ENCODE measurements around the gene CHN2.

CHN2 gene

DNA sequence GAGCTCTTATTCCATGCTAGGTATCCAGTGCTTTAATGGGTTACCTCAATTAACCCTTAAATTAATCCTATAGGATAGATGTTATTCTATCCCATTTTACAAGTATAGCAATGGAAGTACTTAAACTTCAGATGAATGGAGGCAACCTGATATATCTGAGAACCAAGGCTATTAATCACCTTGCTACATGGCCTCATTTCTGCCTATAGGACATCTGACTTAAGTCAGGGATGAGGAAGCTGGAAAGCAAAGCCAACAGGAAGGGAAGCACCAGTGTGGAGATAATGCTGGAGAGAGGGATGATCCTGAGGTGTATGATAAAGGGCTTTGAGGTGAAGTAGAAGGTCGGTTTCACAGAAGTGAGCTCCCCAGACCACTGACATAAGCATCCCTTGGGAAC, 132.3 kb downstream of the CHN2 start:
- H3K4me3 ChIP-seq (ENCODE audit: low read depth, low read length): no peak overlapping the region
- TF ChIP-seq, protein P1, sequence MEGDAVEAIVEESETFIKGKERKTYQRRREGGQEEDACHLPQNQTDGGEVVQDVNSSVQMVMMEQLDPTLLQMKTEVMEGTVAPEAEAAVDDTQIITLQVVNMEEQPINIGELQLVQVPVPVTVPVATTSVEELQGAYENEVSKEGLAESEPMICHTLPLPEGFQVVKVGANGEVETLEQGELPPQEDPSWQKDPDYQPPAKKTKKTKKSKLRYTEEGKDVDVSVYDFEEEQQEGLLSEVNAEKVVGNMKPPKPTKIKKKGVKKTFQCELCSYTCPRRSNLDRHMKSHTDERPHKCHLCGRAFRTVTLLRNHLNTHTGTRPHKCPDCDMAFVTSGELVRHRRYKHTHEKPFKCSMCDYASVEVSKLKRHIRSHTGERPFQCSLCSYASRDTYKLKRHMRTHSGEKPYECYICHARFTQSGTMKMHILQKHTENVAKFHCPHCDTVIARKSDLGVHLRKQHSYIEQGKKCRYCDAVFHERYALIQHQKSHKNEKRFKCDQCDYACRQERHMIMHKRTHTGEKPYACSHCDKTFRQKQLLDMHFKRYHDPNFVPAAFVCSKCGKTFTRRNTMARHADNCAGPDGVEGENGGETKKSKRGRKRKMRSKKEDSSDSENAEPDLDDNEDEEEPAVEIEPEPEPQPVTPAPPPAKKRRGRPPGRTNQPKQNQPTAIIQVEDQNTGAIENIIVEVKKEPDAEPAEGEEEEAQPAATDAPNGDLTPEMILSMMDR (IDR thresholded peaks at IDR 0.05; ENCODE audit: borderline replicate concordance, insufficient read depth, low read depth, low read length): no peak

DNA sequence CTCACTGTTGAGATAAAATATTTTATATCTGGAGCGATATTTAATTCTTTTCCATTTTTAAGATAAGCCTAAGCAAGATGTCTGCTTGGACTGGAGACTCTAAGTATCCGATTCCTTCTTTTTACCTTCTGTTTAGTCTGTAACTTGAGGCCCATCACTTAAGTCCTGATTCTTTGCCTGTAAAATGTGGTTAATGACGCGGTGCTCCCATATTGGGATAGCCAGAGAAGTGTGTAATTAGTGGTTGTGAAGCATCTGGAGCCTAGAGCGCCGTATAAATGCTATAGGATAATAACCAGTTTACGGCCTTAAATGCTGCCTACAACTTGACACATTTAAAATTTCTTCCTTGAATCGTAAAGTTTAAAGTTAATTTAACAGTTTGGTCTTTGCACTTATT, 132.9 kb downstream of the CHN2 start:
- no peak overlapping the region for H3K4me3 ChIP-seq (ENCODE audit: low read depth, low read length)
- TF ChIP-seq, protein P1 (IDR thresholded peaks at IDR 0.05; ENCODE audit: borderline replicate concordance, insufficient read depth, low read depth, low read length): no peak

DNA sequence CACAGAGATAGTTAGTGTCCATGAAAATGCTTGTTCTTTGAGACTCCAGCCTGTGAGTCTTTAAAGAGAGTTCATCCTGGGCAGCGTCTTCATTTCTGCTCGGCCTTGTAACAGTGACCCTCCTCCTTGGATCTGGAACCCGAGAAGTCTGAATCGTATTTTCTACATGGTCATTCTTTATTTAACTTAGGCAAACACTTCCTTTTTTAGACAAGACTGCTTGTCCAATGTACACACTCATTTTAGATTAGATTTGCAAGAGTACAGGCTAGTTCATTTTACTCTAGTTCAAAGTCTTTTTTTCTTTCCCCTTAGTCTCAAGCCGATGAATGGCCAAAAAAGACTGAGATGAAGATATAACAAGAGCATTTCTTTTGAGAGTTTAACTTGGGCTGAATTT, 133.5 kb downstream of the CHN2 start:
- H3K4me3 ChIP-seq (ENCODE audit: low read depth, low read length): no peak overlapping the region
- TF ChIP-seq, protein P1 (IDR thresholded peaks at IDR 0.05; ENCODE audit: borderline replicate concordance, insufficient read depth, low read depth, low read length): no peak

DNA sequence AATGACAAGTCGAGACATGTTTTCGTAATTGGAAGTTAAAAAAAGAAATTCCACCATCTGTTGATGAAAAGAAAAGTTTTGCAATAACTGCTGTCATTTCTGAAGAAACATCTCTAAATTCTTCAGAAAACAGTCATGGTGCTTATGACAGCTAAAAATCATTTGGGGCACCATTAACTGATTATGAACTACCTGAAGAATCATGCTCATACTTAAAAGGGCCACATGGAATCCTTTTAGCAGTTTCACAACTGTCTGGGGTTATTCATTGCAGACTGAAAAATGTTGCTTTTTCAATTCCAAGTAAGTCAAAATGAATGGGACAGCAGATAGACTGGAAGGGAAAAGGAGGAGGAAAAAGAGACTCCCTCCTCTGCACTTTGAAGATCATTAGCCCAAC, 134.2 kb downstream of the CHN2 start:
- H3K4me3 ChIP-seq (ENCODE audit: low read depth, low read length): no peak overlapping the region
- TF ChIP-seq, protein P1 (IDR thresholded peaks at IDR 0.05; ENCODE audit: borderline replicate concordance, insufficient read depth, low read depth, low read length): no peak

DNA sequence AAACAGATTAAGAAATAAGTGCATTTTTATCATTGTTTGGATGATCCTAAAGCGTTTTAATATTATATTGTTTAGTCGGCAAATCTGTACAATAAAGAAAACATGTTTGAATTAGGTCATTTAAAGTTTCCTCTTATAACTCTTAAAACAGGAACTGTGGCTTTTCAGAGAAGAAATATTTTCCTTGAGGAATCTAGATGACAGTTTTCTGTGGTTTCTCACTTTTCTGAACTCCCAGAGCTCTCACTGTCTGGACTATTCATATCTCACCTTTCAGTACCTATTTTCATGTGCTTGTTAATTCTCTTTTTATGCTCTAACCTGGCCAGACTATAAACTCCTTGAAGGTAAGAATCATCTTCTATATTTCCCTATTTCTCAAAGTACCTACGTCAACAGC, 135.1 kb downstream of the CHN2 start:
- TF ChIP-seq, protein P1 (IDR thresholded peaks at IDR 0.05; ENCODE audit: borderline replicate concordance, insufficient read depth, low read depth, low read length): no peak
- H3K4me3 ChIP-seq (ENCODE audit: low read depth, low read length): no peak overlapping the region

DNA sequence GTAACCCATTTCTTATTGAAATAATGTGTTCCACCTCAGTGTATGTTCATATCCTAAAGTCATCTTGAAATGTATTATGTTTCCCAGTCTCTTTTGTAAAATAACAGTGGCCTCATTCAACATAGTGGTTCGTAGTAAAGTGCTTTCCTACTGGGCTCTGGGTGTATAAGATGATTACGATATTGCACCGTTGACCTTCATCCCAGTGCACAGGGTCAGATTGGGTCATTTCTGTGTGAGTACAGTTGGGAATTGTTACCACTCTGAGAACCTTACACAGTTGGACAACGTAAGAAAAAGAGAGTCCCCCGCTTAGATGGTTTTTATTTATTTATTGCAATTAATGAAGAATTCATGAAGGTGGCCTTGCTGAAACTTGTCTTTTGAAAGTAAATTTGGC, 135.6 kb downstream of the CHN2 start:
- no peak overlapping the region for H3K4me3 ChIP-seq (ENCODE audit: low read depth, low read length)
- TF ChIP-seq, protein P1 (IDR thresholded peaks at IDR 0.05; ENCODE audit: borderline replicate concordance, insufficient read depth, low read depth, low read length): no peak

DNA sequence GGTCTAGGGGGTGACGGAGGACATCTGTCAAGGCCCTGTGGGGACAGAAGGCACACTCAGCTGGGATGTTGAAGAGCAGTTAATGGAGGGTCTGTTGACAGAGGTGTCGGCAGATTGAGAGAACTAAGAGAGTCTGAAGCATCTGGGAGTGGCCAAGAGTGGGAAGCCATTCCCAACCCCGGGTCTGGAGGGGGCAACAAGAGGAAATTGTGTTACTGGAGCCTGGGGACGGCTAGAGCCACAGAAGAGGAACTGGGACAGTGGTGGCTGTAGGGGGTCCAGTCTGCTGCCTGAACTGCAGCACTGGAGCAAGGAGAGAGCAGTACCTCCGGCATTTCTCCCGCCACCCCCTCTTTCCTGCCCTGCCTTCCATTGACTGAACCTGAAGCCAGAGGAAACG, 136.6 kb downstream of the CHN2 start:
- H3K4me3 ChIP-seq (ENCODE audit: low read depth, low read length): no peak overlapping the region
- TF ChIP-seq, protein P1 (IDR thresholded peaks at IDR 0.05; ENCODE audit: borderline replicate concordance, insufficient read depth, low read depth, low read length): no peak
